ENCODE results near the gene SLC7A1. TPM values are rescaled to one million over a fixed set of nuclear protein-coding genes. Genes with fewer than 3 reads are reported as not detected.

The SLC7A1 gene
- total and polyA plus RNA-seq, 2 donors (not counting 3 experiments of a cell fraction or from before 2014, with no cell fraction given): 21.0 to 79.3 TPM

- dilution Hi-C loops (cut with MboI; ENCODE audit: extremely low pct_ligation_motif_present, low sequenced_read_pairs) (no loop called here), intact Hi-C loops (cut with micrococcal nuclease) (no loop called here)
- Histone ChIP-seq H3K36me3 (ENCODE audit: control insufficient read depth in 2 of 2, extremely low read depth in 1 of 2, insufficient read depth in 2 of 2, low read length in 2 of 2) (peaks cover 11 to 19% of the 10 kb centered on the region in 2 experiments), H3K4me3 (replicated peaks in 1 of 3; ENCODE audit: insufficient read depth in 1 of 3, low read depth in 1 of 3, low read length in 3 of 3) (no peak overlapping the region), H3K9ac (replicated peaks; ENCODE audit: extremely low read depth, insufficient read depth, low read length) (no peak overlapping the region), H3K79me2 (ENCODE audit: control insufficient read depth, insufficient read depth, low read length) (peaks cover 7% of the 10 kb centered on the region), H3K27me3 (ENCODE audit: control insufficient read depth in 2 of 2, insufficient read depth in 2 of 2, low read length in 2 of 2) (no peaks in the 10 kb centered on the region), H4K20me1 (replicated peaks; ENCODE audit: control insufficient read depth, extremely low read depth, insufficient read depth, low read length) (no peaks in the 10 kb centered on the region), H3K4me2 (ENCODE audit: insufficient read depth, low read length) (no peak overlapping the region), H3K9me1 (replicated peaks; ENCODE audit: control insufficient read depth, extremely low read depth, insufficient read depth, low read length) (no peaks in the 10 kb centered on the region), H3K27ac (ENCODE audit: insufficient read depth, low read depth, low read length) (no peak overlapping the region), H3K9me3 (replicated peaks; ENCODE audit: control insufficient read depth, insufficient read depth, low read length) (no peaks in the 10 kb centered on the region), H3K4me1 (ENCODE audit: control insufficient read depth, extremely low read depth, insufficient read depth, low read length) (no peaks in the 10 kb centered on the region), H2AFZ (ENCODE audit: low read depth, low read length) (no peak overlapping the region)
- DNase-seq (ENCODE audit: low read depth, low spot score) (no peak), FAIRE-seq (no peak)
- no TSS peak for BruUV-seq (replicated peaks)
- ChIA-PET CTCF (interaction anchor here (0.8 to 1.5 kb wide), 2 partner anchors 23 to 42 kb away, joined by 3 to 4 read pairs; no protein-coding TSS in a partner anchor), POLR2A (no interaction called here)
- no peak for TF ChIP-seq MYC (IDR thresholded peaks at IDR 0.05; ENCODE audit: low read depth, low read length)
- no peak for TF ChIP-seq GATA2 (IDR thresholded peaks at IDR 0.05; ENCODE audit: insufficient read depth, insufficient read length, low read depth, low read length)
- TF ChIP-seq POLR2A (IDR thresholded peaks at IDR 0.05; ENCODE audit: low read depth, low read length): no peak
- no peak for TF ChIP-seq EZH2 (IDR thresholded peaks at IDR 0.05; ENCODE audit: borderline replicate concordance, low read depth, low read length, severe bottlenecking)
- TF ChIP-seq JUN (IDR thresholded peaks at IDR 0.05; ENCODE audit: borderline replicate concordance, insufficient read depth, insufficient read length, low read depth): no peak
- TF ChIP-seq FOS (IDR thresholded peaks at IDR 0.05; ENCODE audit: borderline replicate concordance, insufficient read depth, low read length): no peak
- TF ChIP-seq MAX (IDR thresholded peaks at IDR 0.05; ENCODE audit: insufficient read depth, insufficient read length): no peak
- no peak for TF ChIP-seq POLR2AphosphoS5 (IDR thresholded peaks at IDR 0.05; ENCODE audit: insufficient read depth, low read depth, low read length)
- TF ChIP-seq CTCF (IDR thresholded peaks at IDR 0.05; ENCODE audit: extremely low read depth in 1 of 2, insufficient read depth in 1 of 2, low read depth in 1 of 2, low read length in 2 of 2): no peak
Observed at GRCh38 chr13:29530901-29531300, 64.6 kb downstream of the SLC7A1 start.

Measured in endothelial cell of umbilical vein (primary cell).